ENCODE results near the gene RNASE11.

RNASE11 gene

DNA sequence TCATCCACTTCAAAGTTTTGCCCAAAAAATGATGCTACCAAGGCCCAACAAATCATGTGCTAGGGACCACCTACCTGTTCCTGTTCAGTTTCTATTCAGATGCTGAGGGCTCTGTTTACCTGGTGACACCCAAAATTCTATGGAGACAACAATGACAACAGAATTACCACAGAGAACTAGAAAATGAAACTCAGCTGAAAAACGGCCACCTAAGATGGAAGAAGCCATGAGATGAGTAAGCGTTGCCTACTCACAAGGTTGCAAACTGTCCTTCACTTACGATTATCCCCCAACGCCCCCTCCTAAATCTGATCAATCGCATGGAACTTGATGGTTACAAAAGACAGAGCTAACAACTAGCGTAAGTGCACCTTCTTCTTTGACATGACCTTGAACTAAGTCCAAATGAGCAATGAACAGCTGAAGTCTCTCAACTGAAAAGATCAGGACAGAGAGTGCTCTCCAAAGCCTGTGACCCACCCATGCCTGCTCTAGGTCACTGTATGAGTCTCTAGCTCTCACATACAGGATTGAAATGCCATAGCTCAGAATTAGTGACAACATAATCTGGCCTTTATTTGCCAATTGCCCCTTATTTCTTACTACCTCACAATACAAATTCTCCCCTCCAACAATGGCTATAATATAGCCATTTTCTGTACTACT, at the start of gene RNASE11:
Gene RNASE11 (minus strand): TSS at position 513 of the 666 bp plus-strand sequence.
- DNase-seq (ENCODE audit: extremely low read depth, low read depth), result no peak
- TF ChIP-seq, protein P1, sequence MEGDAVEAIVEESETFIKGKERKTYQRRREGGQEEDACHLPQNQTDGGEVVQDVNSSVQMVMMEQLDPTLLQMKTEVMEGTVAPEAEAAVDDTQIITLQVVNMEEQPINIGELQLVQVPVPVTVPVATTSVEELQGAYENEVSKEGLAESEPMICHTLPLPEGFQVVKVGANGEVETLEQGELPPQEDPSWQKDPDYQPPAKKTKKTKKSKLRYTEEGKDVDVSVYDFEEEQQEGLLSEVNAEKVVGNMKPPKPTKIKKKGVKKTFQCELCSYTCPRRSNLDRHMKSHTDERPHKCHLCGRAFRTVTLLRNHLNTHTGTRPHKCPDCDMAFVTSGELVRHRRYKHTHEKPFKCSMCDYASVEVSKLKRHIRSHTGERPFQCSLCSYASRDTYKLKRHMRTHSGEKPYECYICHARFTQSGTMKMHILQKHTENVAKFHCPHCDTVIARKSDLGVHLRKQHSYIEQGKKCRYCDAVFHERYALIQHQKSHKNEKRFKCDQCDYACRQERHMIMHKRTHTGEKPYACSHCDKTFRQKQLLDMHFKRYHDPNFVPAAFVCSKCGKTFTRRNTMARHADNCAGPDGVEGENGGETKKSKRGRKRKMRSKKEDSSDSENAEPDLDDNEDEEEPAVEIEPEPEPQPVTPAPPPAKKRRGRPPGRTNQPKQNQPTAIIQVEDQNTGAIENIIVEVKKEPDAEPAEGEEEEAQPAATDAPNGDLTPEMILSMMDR (IDR thresholded peaks at IDR 0.05; ENCODE audit: low read depth, low read length), result no peak

GRCh38 chr14:20632831-20633691, 45.3 kb upstream of the RNASE11 start:
- TF ChIP-seq, protein P1 (IDR thresholded peaks at IDR 0.05; ENCODE audit: low read depth, low read length), result no peak
- DNase-seq (ENCODE audit: extremely low read depth, low read depth), result peak; percentile 58

GRCh38 chr14:20632448-20632830, 44.6 kb upstream of the RNASE11 start:
- no peak for DNase-seq (ENCODE audit: extremely low read depth, low read depth)
- TF ChIP-seq, protein P1 (IDR thresholded peaks at IDR 0.05; ENCODE audit: low read depth, low read length), result no peak

GRCh38 chr14:20631880-20632389, 44.1 kb upstream of the RNASE11 start:
- TF ChIP-seq, protein P1 (IDR thresholded peaks at IDR 0.05; ENCODE audit: low read depth, low read length), result no peak
- DNase-seq (ENCODE audit: extremely low read depth, low read depth), result no peak

- TF ChIP-seq, protein P1 (IDR thresholded peaks at IDR 0.05; ENCODE audit: low read depth, low read length), result no peak
Measured at GRCh38 chr14:20631023-20631879, 43.5 kb upstream of the RNASE11 start.

GRCh38 chr14:20630340-20631022, 42.7 kb upstream of the RNASE11 start:
- TF ChIP-seq, protein P1 (IDR thresholded peaks at IDR 0.05; ENCODE audit: low read depth, low read length), result no peak
- no peak for DNase-seq (ENCODE audit: extremely low read depth, low read depth)

More at GRCh38 chr14:20631023-20631879, 43.5 kb upstream of the RNASE11 start:
- DNase-seq (ENCODE audit: extremely low read depth, low read depth), result no peak
